DMS153 treated with DMSO at 0.1 percent for 48 hours (cell line): ENCODE measurements around the gene ABCC8.

Source experiments
- DNase-seq: peaks from one replicate; lab custom pipeline; 2025; ENCODE audit not compliant: unreplicated experiment; lab: John Stamatoyannopoulos, UW

ABCC8 gene

GRCh38 chr11:17389211-17389956 lies 87.3 kb downstream of the ABCC8 start:
- peak; percentile 93 for DNase-seq

DNA sequence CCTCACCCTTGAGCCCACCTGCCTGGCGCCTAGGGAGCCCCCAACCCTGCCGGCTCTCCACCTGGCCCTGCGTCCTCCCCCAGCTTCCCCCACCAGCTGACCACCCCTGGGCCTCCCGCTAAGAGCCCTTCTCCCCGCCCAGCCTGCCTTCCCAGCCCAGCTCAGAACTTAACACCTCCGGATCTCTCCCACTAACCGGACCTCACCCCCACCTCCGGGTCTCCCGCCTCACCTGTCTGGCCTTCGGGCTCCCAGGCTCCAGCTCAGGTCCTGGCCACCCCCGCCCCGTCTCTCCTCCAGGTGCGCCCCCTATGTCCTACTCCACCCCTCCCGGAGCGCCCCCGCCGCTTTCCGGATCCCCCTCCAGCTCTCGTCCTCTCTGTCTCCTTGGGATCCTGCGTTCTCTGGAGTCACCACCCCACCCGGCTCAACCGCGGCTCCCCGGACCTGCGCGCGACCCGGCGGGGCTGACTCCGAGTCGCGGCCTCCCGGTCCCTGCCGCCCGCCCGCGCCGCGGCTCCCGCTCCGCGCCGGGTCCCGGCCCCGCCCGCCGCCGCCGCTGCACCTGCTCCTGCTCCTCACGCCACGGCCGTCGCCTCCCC lies 87.9 kb downstream of the ABCC8 start, which contains the start of gene KCNJ11:
KCNJ11 (minus strand) TSS at position 51 of the 602 bp plus-strand sequence. CDS start 568 bp downstream, outside the sequence.
- DNase-seq, result no peak

- no peak for DNase-seq
Measured at GRCh38 chr11:17387811-17388210, 88.8 kb downstream of the ABCC8 start.

GRCh38 chr11:17387254-17387653 lies 89.4 kb downstream of the ABCC8 start:
- DNase-seq, result no peak

DNA sequence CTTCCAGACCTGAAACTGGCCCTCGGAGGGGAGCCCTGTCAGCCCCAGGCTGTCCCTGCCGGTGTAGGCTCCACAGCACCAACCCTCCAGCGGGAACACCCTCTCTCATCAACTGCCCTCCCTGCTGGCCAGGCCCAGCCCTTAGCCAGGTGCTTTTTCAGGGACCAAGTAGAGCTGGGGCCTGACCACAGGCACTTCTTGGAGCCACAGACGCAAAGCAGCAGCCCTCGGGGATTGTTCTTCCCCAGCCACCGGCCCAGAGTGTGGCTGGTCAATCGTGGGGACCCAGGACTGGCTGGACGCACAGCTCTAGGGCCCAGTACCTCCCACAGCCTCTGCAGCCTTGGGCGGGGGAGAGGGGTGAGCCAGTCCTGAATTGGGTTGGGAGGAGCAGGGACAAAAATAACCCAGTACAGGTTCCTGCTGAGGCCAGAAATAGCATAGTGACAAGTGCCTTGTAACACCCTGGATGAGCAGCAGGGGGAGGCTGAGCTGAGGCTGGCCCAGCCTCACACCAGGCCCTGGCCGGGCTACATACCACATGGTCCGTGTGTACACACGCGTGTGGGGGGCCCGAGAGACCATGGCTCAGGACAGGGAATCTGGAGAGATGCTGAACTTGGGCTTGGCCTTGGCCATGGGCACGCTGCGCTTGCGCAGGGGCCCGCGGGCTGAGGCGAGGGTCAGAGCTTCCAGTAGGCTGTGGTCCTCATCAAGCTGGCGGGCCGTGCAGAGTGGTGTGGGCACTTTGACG lies 90.1 kb downstream of the ABCC8 start:
- no peak for DNase-seq

DNA sequence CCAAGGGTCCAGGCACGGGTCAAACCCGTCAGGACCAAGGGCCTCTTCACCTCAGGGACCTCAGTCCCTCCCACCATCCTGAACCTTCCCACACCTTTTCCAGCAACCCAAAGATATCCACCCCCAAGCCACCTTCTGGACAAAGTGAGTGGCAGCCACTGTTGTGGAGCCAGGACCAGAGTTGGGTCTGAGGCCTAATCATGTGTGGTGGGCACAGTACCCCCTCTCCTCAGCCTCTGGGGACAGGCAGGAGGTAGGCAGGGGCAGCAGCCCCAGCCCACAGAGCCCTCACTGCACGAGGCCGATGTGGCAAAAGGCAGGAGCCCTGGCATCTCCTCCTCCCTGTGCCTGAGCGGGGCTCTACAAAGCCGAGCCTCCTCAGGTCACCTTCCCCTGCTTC lies 90.7 kb downstream of the ABCC8 start:
- DNase-seq, result no peak

DNA sequence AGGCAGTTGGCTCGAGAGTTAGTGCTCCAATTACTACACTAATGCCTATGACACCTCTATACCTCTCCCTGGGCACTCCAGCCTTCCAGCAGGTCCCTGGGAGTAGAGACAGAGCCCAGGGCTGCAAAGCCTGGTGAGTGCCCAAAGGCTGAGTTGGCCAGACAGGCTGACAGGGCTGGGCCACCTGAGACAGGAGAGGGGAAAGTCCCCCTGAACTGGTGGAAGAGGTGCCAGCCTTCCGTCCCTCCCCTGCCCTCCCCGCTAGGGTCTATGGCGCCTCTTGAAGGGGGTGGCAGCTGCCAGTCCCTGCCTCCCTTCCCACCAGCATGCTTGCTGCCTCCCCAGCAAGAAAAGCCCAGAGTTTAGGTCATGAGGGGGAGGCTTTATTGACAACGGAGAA lies 91.2 kb downstream of the ABCC8 start:
- DNase-seq, result no peak

- peak; percentile 47 for DNase-seq
Measured at GRCh38 chr11:17384002-17384511, 92.6 kb downstream of the ABCC8 start.

GRCh38 chr11:17383461-17383860 lies 93.2 kb downstream of the ABCC8 start:
- no peak for DNase-seq

- DNase-seq, result no peak
Measured at GRCh38 chr11:17382046-17382728, 94.5 kb downstream of the ABCC8 start.

- no peak for DNase-seq
Measured at GRCh38 chr11:17381156-17381555, 95.5 kb downstream of the ABCC8 start.

- DNase-seq, result no peak
Measured at GRCh38 chr11:17379383-17380180, 97.1 kb downstream of the ABCC8 start.

DNA sequence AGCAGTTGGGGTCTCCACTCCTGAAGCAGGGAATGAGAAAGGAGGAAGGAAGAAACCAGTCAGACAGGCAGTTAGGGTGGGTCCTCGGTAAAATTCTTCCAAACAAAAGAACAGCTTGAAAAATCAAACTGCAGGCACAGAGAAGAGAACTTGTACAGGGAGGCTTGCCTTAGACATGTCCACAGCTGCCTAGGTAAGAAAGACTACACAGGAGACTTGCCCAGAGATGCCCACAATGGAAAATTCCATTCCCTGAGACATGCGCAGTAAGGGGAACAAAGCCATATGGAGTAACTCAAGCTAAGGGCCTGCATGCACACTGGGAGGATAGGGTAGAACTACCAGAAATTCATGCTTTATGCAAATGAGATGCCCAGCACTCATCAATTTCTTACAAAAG lies 98.0 kb downstream of the ABCC8 start:
- no peak for DNase-seq

DNA sequence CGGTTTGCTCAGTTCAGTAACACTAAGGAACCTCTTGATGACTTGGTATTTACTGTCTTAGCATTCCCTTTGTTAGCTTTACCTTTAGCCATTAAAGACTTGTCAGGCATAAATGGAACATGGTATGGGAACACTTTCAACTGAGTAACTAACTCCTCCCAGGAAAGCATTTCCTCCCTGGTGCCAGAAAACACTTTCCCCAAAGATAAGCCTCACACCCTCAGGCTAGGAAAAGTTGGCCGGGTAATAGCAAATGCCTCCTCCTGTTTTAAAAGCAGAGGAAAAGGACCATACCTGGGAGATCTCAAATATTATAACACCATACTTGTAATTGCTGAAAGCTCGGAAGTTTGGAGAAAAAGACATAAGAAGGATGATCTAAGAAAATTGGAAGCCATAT lies 100.2 kb downstream of the ABCC8 start:
- DNase-seq, result no peak

DNA sequence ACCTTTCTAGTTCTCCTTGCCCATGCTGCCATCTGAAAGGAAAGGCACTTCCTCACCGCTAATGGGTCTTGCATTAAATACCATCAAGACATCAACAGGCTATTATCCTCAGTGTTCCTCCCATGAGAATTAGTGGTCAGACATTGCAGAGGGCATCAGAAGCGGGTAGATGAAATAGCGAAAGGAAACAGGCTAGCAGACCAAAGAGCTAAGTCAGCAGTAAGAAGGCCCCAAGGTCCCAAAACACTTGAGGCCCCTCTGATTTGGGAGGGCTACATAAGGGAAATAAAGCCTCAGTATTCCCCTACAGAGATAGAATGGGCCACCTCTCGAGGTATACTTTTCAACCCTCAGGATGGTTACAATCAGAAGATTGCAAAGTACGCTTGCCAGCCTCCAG lies 101.1 kb downstream of the ABCC8 start:
- no peak for DNase-seq

DNA sequence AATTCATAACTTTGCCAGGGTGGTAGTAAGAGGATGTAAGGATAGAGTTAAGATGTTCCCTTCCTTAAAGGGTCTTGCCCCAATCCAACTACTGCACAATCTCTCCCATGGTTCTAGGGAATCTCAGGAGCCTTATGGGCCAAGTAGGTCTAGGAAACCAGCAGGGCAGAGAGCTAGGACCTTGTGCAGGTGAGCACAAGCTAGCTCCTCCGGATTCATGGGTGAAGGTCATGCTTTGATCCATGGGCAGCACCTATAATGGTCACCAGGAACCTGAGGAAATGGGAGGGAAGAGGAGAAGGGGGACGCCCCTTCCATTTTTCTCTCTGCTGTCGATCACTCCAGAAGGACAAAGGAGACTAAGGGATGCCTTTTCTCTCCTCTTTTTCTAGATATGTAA lies 105.0 kb downstream of the ABCC8 start:
- DNase-seq, result no peak

- no peak for DNase-seq
Measured at GRCh38 chr11:17369684-17370243, 106.9 kb downstream of the ABCC8 start.

GRCh38 chr11:17369094-17369493 lies 107.6 kb downstream of the ABCC8 start:
- no peak for DNase-seq

- DNase-seq, result no peak
Measured at GRCh38 chr11:17368551-17368950, 108.1 kb downstream of the ABCC8 start.

DNA sequence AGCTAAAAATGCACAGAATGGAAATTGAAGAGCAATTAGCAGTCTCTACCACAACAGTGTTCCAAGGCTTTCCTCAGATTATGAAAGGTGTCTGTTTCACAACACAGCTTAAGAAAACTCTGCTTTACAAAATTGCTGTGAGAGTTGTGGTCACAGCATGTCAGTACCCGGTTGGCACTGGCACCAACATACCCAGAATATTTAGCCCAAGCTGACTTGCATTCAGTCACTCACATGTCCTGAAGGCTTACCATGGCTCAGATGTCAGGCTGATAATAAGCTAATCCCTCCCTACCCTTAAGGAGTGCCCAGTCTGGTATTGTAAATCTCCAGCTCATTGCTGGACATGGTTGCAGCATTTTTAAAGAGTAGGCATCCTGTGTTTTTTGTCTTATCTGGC lies 110.2 kb downstream of the ABCC8 start:
- no peak for DNase-seq
